ENCODE data around the gene ILF2. TPM values are rescaled to one million over a fixed set of nuclear protein-coding genes. Genes with fewer than 3 reads are reported as not detected.
"Not testable (repeated sequence)": the region's sequence is repeated elsewhere in the genome, so short reads cannot be mapped to it uniquely, and the experiment has no call there.

The ILF2 gene
- total RNA-seq, 1 experiment from 2014 or later, result 221 TPM

DNA sequence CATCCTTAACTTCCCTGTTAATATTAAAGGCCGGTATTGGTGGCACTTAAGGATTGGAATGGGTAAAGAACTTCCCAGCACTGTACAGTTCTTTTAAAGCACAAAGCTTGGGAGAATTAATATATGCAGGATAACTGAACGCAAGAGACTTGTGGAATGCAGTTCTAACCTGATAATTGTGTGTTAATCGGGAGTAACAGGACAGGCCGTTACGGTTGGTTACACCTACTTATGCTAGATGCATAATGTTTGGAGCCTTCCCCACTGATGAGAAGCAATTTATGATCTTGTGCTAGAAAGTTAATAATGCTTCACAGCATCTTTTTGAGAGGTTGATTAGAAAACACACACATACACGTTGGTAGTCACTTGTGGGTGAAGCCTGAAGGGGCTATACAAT is 29.9 kb downstream of the ILF2 start:
- intact Hi-C loops (cut with micrococcal nuclease; ENCODE audit: unreplicated experiment) (no loop called here), in situ Hi-C loops (cut with HindIII; ENCODE audit: low pct_unique_long_range_greater_than_20kb, low sequenced_read_pairs) (no loop called here)
- DNase-seq (ENCODE audit: low read depth, low spot score) (no peak), ATAC-seq (no peak)
- CTCF ChIA-PET, result no interaction called here
- Histone ChIP-seq H3K4me3 (ENCODE audit: low read depth in 2 of 2, low read length in 2 of 2) (no peak overlapping the region), H3K27me3 (ENCODE audit: control insufficient read depth, insufficient read depth, low read length) (no peaks in the 10 kb centered on the region), H3K4me1 (ENCODE audit: control insufficient read depth, insufficient read depth, low read length) (peaks cover under 1% of the 10 kb centered on the region; the same call in 1 of the 2 replicates), H3K27ac (ENCODE audit: low read length) (no peak overlapping the region), H3K9me3 (ENCODE audit: control insufficient read depth, insufficient read depth, low read depth, low read length) (no peaks in the 10 kb centered on the region), H3K36me3 (ENCODE audit: control insufficient read depth, insufficient read depth, low read length) (peaks cover 69% of the 10 kb centered on the region)
- POLR2A ChIA-PET, result no interaction called here
- no TSS peak for BruUV-seq (replicated peaks)
- no peak for TF ChIP-seq REST (IDR thresholded peaks at IDR 0.05; ENCODE audit: insufficient read depth in 1 of 2, low read depth in 2 of 2, low read length in 1 of 2)
- peak; percentile 35; the same call in 1 of the 2 replicates for TF ChIP-seq POLR2AphosphoS5 (IDR thresholded peaks at IDR 0.05; ENCODE audit: low read depth, low read length)

- H3K4me1 ChIP-seq (ENCODE audit: control insufficient read depth, insufficient read depth, low read length); in situ Hi-C loops (cut with HindIII; ENCODE audit: low pct_unique_long_range_greater_than_20kb, low sequenced_read_pairs); CTCF ChIA-PET; BruUV-seq (replicated peaks); H3K4me3 ChIP-seq (ENCODE audit: low read depth in 2 of 2, low read length in 2 of 2); intact Hi-C loops (cut with micrococcal nuclease; ENCODE audit: unreplicated experiment); ATAC-seq; H3K27me3 ChIP-seq (ENCODE audit: control insufficient read depth, insufficient read depth, low read length); H3K27ac ChIP-seq (ENCODE audit: low read length); DNase-seq (ENCODE audit: low read depth, low spot score); H3K9me3 ChIP-seq (ENCODE audit: control insufficient read depth, insufficient read depth, low read depth, low read length): not testable (repeated sequence)
- POLR2A ChIA-PET, result interaction anchor here (0.7 kb wide), 2 partner anchors 142 to 337 kb away, joined by 4 read pairs; partner anchors contain the start of gene JTB
- H3K36me3 ChIP-seq (ENCODE audit: control insufficient read depth, insufficient read depth, low read length), result peaks cover 65% of the 10 kb centered on the region
Observed at GRCh38 chr1:153640213-153640612, 30.6 kb downstream of the ILF2 start.

DNA sequence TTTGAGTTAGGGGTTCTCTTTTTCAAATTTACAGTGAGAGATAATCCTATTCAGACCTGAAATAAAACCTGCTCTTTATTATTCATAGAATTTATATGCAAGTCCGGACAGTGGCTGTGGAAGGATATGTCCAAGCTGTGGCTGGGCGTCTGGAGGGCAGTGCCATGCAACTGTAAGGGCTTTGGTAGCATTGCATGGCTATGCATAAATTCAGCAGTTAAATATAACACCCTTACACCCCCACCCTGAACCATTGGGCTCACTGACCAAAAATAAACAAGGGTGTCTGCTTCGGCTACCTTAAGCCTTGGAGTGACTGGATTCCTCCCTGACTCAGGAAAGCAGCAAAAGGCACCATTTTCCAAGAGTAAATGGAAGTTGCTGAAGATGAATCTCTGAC is 31.5 kb downstream of the ILF2 start:
- ATAC-seq (no peak), DNase-seq (ENCODE audit: low read depth, low spot score) (no peak)
- Histone ChIP-seq H3K36me3 (ENCODE audit: control insufficient read depth, insufficient read depth, low read length) (peaks cover 56% of the 10 kb centered on the region), H3K27me3 (ENCODE audit: control insufficient read depth, insufficient read depth, low read length) (no peaks in the 10 kb centered on the region), H3K4me1 (ENCODE audit: control insufficient read depth, insufficient read depth, low read length) (peaks cover 3% of the 10 kb centered on the region; the same call in 1 of the 2 replicates), H3K9me3 (ENCODE audit: control insufficient read depth, insufficient read depth, low read depth, low read length) (no peaks in the 10 kb centered on the region), H3K27ac (ENCODE audit: low read length) (no peak overlapping the region), H3K4me3 (ENCODE audit: low read depth in 2 of 2, low read length in 2 of 2) (no peak overlapping the region)
- BruUV-seq (replicated peaks), result no TSS peak
- in situ Hi-C loops (cut with HindIII; ENCODE audit: low pct_unique_long_range_greater_than_20kb, low sequenced_read_pairs) (no loop called here), intact Hi-C loops (cut with micrococcal nuclease; ENCODE audit: unreplicated experiment) (no loop called here)
- TF ChIP-seq SIN3A (IDR thresholded peaks at IDR 0.05; ENCODE audit: borderline replicate concordance, insufficient read depth, low read depth, low read length) (no peak), REST (IDR thresholded peaks at IDR 0.05; ENCODE audit: insufficient read depth in 1 of 2, low read depth in 2 of 2, low read length in 1 of 2) (no peak)
- TF ChIP-seq, protein P1, sequence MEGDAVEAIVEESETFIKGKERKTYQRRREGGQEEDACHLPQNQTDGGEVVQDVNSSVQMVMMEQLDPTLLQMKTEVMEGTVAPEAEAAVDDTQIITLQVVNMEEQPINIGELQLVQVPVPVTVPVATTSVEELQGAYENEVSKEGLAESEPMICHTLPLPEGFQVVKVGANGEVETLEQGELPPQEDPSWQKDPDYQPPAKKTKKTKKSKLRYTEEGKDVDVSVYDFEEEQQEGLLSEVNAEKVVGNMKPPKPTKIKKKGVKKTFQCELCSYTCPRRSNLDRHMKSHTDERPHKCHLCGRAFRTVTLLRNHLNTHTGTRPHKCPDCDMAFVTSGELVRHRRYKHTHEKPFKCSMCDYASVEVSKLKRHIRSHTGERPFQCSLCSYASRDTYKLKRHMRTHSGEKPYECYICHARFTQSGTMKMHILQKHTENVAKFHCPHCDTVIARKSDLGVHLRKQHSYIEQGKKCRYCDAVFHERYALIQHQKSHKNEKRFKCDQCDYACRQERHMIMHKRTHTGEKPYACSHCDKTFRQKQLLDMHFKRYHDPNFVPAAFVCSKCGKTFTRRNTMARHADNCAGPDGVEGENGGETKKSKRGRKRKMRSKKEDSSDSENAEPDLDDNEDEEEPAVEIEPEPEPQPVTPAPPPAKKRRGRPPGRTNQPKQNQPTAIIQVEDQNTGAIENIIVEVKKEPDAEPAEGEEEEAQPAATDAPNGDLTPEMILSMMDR (IDR thresholded peaks at IDR 0.05), result no peak
- ChIA-PET POLR2A (interaction anchor here (0.7 kb wide), 1 partner anchor 184 kb away, joined by 3 read pairs; no protein-coding TSS in a partner anchor), CTCF (no interaction called here)

All from Panc1 (cell line).